Activated CD4-positive, alpha-beta T cell treated with anti-CD3 and anti-CD28 coated beads, Interleukin-2, amount 10 ng/mL, durations not matched to agents 24 days and 14 days (primary cell): ENCODE results near the gene RPS6KA1. TPM values are rescaled to one million over a fixed set of nuclear protein-coding genes. Genes with fewer than 3 reads are reported as not detected.

Experiments
- DNase-seq: peaks from one replicate; pipeline ENCODE4 v3.0.0; 2022
- H3K27ac Mint-ChIP-seq: one replicate; pipeline ENCODE4 v1.8.0; 2022; ENCODE audit warnings: mild to moderate bottlenecking, mixed read lengths
- H3K27me3 Mint-ChIP-seq: one replicate; pipeline ENCODE4 v1.8.0; 2022; ENCODE audit warnings: mixed read lengths
- H3K36me3 Mint-ChIP-seq: one replicate; pipeline ENCODE4 v1.8.0; 2022; ENCODE audit warnings: low read depth, mild to moderate bottlenecking, mixed read lengths
- H3K4me1 Mint-ChIP-seq: one replicate; pipeline ENCODE4 v1.8.0; 2021; ENCODE audit warnings: mixed read lengths
- H3K4me3 Mint-ChIP-seq: one replicate; pipeline ENCODE4 v1.8.0; 2022; ENCODE audit warnings: mild to moderate bottlenecking, moderate library complexity, mixed read lengths
- H3K9me3 Mint-ChIP-seq: one replicate; pipeline ENCODE4 v1.8.0; 2021; ENCODE audit warnings: mixed read lengths
- intact Hi-C: fragments of 100-400 bp; cut with micrococcal nuclease; formaldehyde crosslinking; loops from one replicate; pipeline ENCODE4 v1.15.1; 2023
- total RNA-seq: library from RNA; stranded (reverse); gene quantifications from 2 replicates; pipeline ENCODE4 v1.2.3, GENCODE V29; 2022

The RPS6KA1 gene
- total RNA-seq, 1 donor from 2014 or later = 264 TPM

DNA sequence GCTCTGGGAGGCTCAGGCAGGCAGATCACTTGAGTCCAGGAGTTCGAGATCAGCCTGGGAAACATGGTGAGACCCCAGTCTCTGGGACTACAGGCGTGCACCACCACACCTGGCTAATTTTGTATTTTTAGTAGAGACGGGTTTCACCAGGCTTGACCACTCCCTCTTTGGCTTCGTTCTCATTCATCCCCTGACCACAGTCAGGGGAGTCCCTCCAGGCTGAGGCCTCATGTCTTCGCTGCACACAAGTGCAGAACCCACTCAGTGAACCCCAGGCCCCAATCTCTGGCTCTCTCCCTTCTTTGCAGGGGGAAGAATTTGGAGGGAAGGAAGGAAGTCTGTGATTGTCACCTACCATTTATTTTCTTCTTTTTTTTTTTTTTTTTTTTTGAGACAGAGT, 9.2 kb upstream of the RPS6KA1 start:
- Mint-ChIP-seq H3K36me3 (no peaks in the 10 kb centered on the region), H3K9me3 (no peaks in the 10 kb centered on the region), H3K27me3 (peaks cover 36% of the 10 kb centered on the region), H3K4me3 (no peak overlapping the region), H3K27ac (no peak overlapping the region), H3K4me1 (peaks cover 5% of the 10 kb centered on the region)
- intact Hi-C loops = no loop called here
- DNase-seq = no peak

DNA sequence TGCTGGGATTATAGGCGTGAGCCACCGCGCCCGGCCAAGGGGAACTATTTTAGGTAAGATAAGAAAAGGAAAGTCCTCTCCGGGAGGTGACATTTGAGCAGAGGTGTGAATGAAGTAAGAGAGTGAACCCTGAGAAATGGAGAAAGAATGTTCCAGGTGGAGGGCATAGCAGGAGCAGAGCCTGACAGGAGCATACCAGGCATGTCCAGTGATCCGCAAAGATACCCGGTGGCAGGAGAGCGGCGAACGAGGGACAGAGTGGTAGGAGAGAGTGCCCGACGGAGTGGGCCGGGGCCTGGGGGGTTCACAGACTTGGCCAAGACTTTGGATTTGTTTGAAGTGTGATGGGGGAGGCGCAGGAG, 7.9 kb upstream of the RPS6KA1 start:
- no peaks in the 10 kb centered on the region for H3K36me3 Mint-ChIP-seq
- intact Hi-C loops = no loop called here
- no peak overlapping the region for H3K4me3 Mint-ChIP-seq
- H3K27me3 Mint-ChIP-seq = peaks cover 36% of the 10 kb centered on the region
- no peak for DNase-seq
- H3K9me3 Mint-ChIP-seq = no peaks in the 10 kb centered on the region
- H3K4me1 Mint-ChIP-seq = peaks cover 5% of the 10 kb centered on the region
- H3K27ac Mint-ChIP-seq = no peak overlapping the region

DNA sequence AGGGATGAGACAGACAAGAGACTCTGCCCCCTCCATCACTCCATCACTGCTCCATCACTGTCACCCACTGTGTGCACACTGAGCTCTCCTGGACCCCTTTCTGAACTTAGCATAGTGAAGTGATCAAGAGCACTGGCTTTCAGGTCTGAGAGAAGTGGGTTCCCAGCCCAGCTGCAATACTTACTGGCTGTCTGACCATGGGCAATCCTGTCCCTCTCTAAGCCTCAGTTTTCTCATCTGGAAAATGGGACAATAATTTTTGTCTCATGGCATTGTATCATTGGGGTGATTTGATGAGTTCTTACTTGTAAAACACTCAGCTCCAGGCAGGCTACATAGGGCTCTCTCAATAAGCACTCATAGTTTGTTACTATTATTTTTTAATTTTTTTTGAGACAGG, 7.5 kb upstream of the RPS6KA1 start:
- Mint-ChIP-seq H3K27ac (no peak overlapping the region), H3K27me3 (peaks cover 36% of the 10 kb centered on the region), H3K36me3 (no peaks in the 10 kb centered on the region), H3K4me1 (peaks cover 5% of the 10 kb centered on the region), H3K4me3 (no peak overlapping the region), H3K9me3 (no peaks in the 10 kb centered on the region)
- no peak for DNase-seq
- intact Hi-C loops = no loop called here

DNA sequence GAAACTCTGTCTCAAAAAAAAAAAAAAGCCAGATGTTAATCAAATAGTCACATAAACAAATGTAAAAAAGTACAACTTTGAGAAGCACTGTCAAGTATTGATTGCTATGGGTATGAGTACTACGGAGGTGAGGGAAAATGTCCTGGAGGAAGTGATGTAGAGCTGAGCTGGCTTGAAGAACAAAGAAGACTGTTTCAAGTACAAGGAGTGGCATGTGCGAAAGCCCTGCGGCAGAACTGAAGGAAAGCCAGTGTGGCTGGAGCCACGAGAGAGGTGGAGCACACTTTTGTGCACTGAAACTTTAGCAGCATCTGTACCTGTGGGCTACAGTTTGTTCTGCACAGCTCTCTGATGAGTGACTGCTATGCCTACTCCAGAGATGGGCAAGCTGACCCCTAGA, 5.4 kb upstream of the RPS6KA1 start:
- H3K27me3 Mint-ChIP-seq = peaks cover 31% of the 10 kb centered on the region
- peak; percentile 53 for DNase-seq
- H3K36me3 Mint-ChIP-seq = no peaks in the 10 kb centered on the region
- no peak overlapping the region for H3K4me3 Mint-ChIP-seq
- intact Hi-C loops = no loop called here
- peaks cover 10% of the 10 kb centered on the region for H3K4me1 Mint-ChIP-seq
- peak overlapping the region; percentile 26 for H3K27ac Mint-ChIP-seq
- no peaks in the 10 kb centered on the region for H3K9me3 Mint-ChIP-seq

DNA sequence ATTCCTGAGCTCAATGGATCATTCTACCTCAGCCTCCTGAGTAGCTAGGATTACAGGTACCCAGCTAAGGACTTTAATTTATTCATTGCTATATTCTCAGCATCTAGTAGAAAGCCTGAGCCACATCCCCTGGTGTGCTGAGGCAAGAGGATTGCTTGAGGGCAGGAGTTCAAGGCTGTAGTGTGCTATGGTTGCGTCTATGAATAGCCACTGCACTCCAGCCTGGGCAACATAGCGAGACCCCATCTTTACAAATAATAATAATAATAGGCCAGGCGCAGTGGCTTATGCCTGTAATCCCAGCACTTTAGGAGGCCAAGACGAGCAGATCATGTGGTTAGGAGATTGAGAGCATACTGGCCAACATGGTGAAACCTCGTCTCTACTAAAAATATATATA, 3.3 kb upstream of the RPS6KA1 start:
- no peak overlapping the region for H3K4me3 Mint-ChIP-seq
- H3K27ac Mint-ChIP-seq = no peak overlapping the region
- H3K4me1 Mint-ChIP-seq = peaks cover 23% of the 10 kb centered on the region
- DNase-seq = no peak
- no peaks in the 10 kb centered on the region for H3K36me3 Mint-ChIP-seq
- intact Hi-C loops = no loop called here
- no peaks in the 10 kb centered on the region for H3K9me3 Mint-ChIP-seq
- peaks cover 23% of the 10 kb centered on the region for H3K27me3 Mint-ChIP-seq

DNA sequence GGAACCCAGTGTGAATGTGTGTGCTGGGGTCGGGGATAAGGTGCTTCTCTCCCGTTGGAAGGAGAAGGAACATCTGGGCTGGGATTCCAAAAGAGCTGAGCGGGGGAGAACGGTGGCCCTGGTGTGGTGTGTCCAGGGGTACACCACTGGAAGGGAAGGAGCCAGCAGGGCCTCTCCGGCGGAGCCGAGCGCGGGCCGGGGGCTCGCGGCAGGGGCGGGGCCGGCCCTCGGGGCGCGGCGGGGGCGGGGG, 231 bp upstream of the RPS6KA1 start:
- no peak for DNase-seq
- Mint-ChIP-seq H3K4me1 (peaks cover 27% of the 10 kb centered on the region), H3K9me3 (no peaks in the 10 kb centered on the region), H3K27ac (peak overlapping the region; percentile 90), H3K36me3 (peaks cover 2% of the 10 kb centered on the region), H3K4me3 (peak overlapping the region; percentile 83), H3K27me3 (peaks cover 12% of the 10 kb centered on the region)
- intact Hi-C loops = loop anchor here (2.0 kb wide), 1 partner anchor 29 kb away; no protein-coding TSS in a partner anchor

DNA sequence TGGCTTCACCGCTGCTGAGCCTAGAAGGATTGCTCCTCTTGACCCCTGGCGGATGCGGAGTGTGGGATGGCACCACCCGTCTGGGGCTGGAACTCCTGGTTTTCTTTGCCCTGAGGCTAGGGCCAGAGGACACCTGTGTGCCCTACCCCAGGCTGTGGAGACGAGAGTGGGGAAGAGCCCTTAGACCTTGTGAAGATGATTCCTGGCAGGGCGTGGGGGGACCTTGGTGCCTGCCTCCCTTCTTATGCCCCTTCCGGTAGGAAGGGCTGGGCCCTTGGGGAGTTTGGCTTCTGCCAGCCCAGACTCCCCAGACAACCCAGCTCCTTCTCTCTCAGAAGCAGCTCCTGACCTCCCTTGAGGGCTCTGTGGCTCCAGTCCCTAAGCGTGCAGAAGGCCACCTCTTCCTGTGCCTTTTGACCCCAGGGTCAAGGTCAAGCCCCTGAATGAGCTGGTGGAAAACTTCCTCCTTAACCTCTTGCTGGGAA, 891 bp downstream of the RPS6KA1 start:
- intact Hi-C loops = no loop called here
- Mint-ChIP-seq H3K27ac (peak overlapping the region; percentile 51), H3K36me3 (peaks cover 4% of the 10 kb centered on the region), H3K4me1 (peaks cover 34% of the 10 kb centered on the region), H3K9me3 (no peaks in the 10 kb centered on the region), H3K4me3 (peak overlapping the region; percentile 89), H3K27me3 (peaks cover 4% of the 10 kb centered on the region)
- DNase-seq = no peak

DNA sequence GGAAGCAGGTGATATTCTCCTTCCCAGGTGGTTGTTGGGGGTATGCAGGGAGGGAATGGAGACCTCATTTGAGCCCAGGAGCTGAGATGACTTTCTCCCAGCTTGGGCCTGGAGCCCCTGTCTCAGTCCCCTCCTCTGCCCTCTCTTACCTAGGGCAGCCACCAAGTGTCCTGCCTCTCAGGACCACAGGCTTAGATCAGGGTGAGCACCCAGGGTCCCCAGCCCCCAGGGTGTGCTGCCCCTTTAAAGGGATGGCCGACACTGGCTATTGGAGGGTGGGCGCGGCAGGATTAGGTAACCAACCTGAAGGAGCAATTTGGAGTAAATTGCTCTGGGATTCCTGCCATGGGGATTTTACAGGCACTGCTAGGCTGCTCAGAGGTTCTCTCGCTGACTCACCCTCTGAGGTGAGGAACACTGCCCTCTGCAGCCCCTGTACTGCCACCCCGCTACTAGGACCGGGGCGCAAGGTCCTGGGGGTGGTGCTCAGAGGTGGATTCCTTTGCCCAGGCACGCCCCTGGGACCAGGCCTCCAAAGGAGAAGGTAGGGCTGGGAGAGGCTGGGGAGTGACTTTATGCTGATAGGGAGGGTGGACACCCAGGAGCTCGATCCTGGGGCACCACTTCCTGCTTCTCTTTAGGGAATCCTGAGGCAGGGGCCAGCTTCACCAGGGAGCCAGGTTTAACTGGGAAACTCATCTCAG, 1.5 kb downstream of the RPS6KA1 start:
- no peaks in the 10 kb centered on the region for H3K9me3 Mint-ChIP-seq
- H3K4me3 Mint-ChIP-seq = peak overlapping the region; percentile 89
- intact Hi-C loops = no loop called here
- no peak for DNase-seq
- H3K4me1 Mint-ChIP-seq = peaks cover 34% of the 10 kb centered on the region
- H3K27ac Mint-ChIP-seq = no peak overlapping the region
- H3K27me3 Mint-ChIP-seq = peaks cover 4% of the 10 kb centered on the region
- peaks cover 4% of the 10 kb centered on the region for H3K36me3 Mint-ChIP-seq

DNA sequence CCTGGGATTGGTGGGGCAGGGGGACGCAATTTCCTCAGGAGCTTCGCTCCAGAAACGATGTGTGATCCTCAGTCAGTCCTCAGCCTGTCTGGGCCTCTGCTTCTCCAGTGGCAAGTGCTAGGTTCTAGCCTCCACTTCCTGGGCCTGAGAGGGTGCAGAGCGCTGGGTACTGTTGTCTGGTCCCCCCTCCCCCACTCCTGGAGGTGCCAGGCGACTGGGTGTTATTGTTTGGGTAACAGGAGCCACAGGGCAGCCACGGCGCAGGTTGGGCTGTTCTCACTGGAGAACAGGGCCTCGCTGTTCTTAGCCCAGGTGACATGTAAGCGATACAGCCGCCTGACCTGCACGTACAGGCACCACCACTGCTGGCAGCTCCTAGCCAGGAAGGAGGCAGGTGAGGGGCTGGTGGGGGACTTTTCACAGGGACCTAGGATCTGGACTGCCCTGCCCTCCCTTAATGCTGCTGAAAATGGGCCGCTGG, 2.1 kb downstream of the RPS6KA1 start:
- no peaks in the 10 kb centered on the region for H3K9me3 Mint-ChIP-seq
- H3K4me3 Mint-ChIP-seq = no peak overlapping the region
- H3K4me1 Mint-ChIP-seq = peaks cover 34% of the 10 kb centered on the region
- H3K27me3 Mint-ChIP-seq = peaks cover 4% of the 10 kb centered on the region
- H3K36me3 Mint-ChIP-seq = peaks cover 4% of the 10 kb centered on the region
- no peak for DNase-seq
- no peak overlapping the region for H3K27ac Mint-ChIP-seq
- intact Hi-C loops = no loop called here

DNA sequence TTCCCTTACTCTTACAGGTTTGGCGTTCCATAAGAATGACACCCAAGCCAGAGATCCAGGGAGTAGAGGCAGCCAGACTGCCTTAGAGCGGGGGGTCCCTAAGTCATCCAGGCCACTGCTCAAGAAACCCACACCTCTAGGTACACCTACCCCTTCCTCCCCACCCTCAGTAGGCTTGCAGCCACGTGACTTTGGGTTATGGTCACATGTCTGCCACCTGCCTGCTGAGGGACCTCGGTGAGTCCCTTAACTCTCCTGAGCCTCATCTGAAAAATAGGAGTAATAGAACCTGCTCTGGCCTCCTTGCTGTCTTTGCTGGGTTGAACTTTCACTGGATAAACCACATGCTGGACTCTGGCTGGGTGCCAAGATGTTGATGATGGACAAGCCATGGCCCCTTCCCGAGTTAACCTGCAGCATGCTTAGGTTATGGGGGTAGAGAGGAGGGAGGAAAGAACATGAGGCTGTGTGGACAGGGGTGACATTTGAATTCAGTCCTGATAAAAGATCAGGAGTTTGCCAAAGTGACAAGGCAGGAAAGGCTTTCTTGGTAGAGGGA, 4.5 kb downstream of the RPS6KA1 start:
- Mint-ChIP-seq H3K36me3 (peaks cover 14% of the 10 kb centered on the region), H3K27ac (no peak overlapping the region), H3K4me3 (no peak overlapping the region), H3K9me3 (no peaks in the 10 kb centered on the region), H3K27me3 (no peaks in the 10 kb centered on the region), H3K4me1 (peaks cover 49% of the 10 kb centered on the region)
- intact Hi-C loops = no loop called here
- no peak for DNase-seq

DNA sequence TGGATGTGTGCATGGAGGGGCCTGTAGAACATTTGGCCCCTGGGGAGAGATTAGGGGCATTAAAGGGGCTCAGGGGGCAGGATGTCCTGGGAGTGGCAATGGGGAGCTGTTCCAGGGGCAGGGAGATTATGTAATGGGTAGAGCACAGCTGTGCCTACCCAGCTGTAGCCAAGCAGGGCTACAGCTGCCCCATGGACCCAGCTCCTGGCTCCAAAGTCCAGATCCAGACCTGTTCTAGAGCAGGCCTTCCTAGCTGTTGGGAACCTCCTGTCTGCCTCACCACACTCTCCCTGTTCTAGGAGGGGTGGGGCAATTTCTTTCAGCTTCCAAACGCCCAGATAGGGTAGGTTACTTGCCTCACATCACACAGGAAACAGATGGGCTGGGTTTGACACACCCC, 5.6 kb downstream of the RPS6KA1 start:
- peak overlapping the region; percentile 65 for H3K27ac Mint-ChIP-seq
- H3K4me3 Mint-ChIP-seq = peak overlapping the region; percentile 50
- H3K9me3 Mint-ChIP-seq = no peaks in the 10 kb centered on the region
- peaks cover 55% of the 10 kb centered on the region for H3K4me1 Mint-ChIP-seq
- no peak for DNase-seq
- H3K27me3 Mint-ChIP-seq = no peaks in the 10 kb centered on the region
- H3K36me3 Mint-ChIP-seq = peaks cover 18% of the 10 kb centered on the region
- intact Hi-C loops = no loop called here

DNA sequence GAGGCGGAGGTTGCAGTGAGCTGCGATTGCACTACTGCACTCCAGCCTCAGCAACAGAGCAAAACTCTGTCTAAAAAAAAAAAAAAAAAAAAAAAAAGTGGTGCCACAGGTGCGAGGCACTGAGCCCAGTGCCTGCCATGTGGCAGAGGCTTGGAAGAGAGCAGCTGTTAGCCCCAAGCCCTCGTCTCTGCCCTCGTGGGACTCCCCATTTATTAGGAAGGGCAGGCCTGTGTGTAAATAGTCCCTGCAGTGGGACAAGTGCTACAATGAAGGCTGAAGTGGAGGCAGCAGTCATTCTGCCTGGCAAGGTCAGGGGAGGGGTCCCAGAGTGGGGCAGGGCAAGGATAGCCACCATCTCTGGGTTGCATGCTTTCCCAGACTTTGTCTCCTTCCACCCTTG, 6.5 kb downstream of the RPS6KA1 start:
- DNase-seq = no peak
- Mint-ChIP-seq H3K9me3 (no peaks in the 10 kb centered on the region), H3K4me3 (no peak overlapping the region), H3K27ac (no peak overlapping the region), H3K4me1 (peaks cover 50% of the 10 kb centered on the region), H3K27me3 (no peaks in the 10 kb centered on the region), H3K36me3 (peaks cover 20% of the 10 kb centered on the region)
- intact Hi-C loops = no loop called here

DNA sequence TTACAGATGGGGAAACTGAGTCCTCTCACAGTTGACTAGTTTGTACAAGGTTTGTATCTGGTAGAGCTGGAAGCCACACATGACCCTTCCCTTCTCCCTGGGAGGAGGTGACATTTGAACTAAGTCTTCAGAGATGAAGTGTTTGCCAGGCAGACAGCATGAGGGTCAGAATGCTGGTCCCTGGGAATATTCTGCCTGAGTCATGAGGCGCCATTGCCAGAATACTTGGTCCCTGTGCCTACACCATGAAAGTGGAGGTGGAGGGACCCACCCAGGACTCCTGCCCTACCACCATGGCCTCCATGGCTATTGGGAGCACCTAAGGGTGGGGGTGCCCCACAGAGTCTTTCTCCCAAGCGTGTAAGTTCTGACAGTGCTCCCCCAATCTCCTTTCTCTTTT, 7.0 kb downstream of the RPS6KA1 start:
- Mint-ChIP-seq H3K27me3 (no peaks in the 10 kb centered on the region), H3K36me3 (peaks cover 20% of the 10 kb centered on the region), H3K4me1 (peaks cover 50% of the 10 kb centered on the region), H3K27ac (no peak overlapping the region), H3K9me3 (no peaks in the 10 kb centered on the region), H3K4me3 (no peak overlapping the region)
- DNase-seq = no peak
- intact Hi-C loops = no loop called here

DNA sequence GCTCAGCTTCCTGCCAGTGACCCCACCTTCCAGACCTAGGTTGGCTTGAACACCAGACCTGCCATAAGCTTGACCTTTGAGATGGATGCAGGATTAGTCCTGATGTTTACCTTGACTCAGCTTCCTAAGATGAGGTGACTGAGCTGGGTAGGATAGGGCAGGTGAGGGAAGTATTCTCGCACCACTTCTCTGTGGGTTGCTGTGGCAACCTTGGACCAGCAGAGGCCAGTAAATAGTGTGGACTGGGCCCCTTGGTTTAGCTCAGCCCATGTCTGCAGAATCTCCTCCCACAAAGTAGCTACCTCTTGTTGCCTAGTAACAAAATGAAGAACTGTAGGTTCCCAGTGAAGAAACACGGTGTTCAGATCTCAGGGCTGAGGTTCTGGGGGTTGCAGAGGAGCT, 8.4 kb downstream of the RPS6KA1 start:
- intact Hi-C loops = no loop called here
- Mint-ChIP-seq H3K4me3 (no peak overlapping the region), H3K27ac (peak overlapping the region; percentile 77), H3K9me3 (no peaks in the 10 kb centered on the region), H3K4me1 (peaks cover 63% of the 10 kb centered on the region), H3K27me3 (no peaks in the 10 kb centered on the region), H3K36me3 (peaks cover 21% of the 10 kb centered on the region)
- peak; percentile 68 for DNase-seq
